GM12878 (cell line): ENCODE data around the gene TFCP2. TPM values are rescaled to one million over a fixed set of nuclear protein-coding genes. Genes with fewer than 3 reads are reported as not detected.
A peak's percentile ranks its signal among the peaks of the same experiment; 100 is the strongest.

Experiments used
- ASH2L ChIP-seq: fragments of 300-600, 200-600 bp; sonication (generic); IDR thresholded peaks from 2 replicates; pipeline ENCODE4 v1.6.1; 2017; ENCODE audit warnings: low read depth, mild to moderate bottlenecking, borderline replicate concordance
- BHLHE40 ChIP-seq, 2 experiments: fragments of 450-650 bp in 1 of 2; IDR thresholded peaks; 2 replicates each; pipeline ENCODE4 v1.6.1; 2011 to 2017; ENCODE audit warnings: low read depth in 2 of 2, borderline replicate concordance in 1 of 2, improper control_type of control experiment in 1 of 2, low read length in 1 of 2, mild to moderate bottlenecking in 1 of 2
- CREM ChIP-seq: IDR thresholded peaks from 2 replicates; pipeline ENCODE4 v1.6.1; 2014; ENCODE audit warnings: antibody characterized with exemption, low read depth
- EZH2 ChIP-seq: IDR thresholded peaks from 2 replicates; pipeline ENCODE4 v1.6.1; 2012; ENCODE audit warnings: low read depth, mild to moderate bottlenecking, control low read depth, inconsistent platforms, low read length, borderline replicate concordance; ENCODE audit not compliant: control insufficient read depth
- FOXK2 ChIP-seq: fragments of 450-650 bp; IDR thresholded peaks from 2 replicates; pipeline ENCODE4 v1.6.1; 2017; ENCODE audit warnings: mild to moderate bottlenecking, moderate library complexity
- FOXM1 ChIP-seq: IDR thresholded peaks from 2 replicates; pipeline ENCODE4 v1.6.1; 2012; ENCODE audit warnings: low read depth, mild to moderate bottlenecking, inconsistent platforms, low read length, moderate library complexity
- KDM1A ChIP-seq: fragments of 200-600 bp; sonication (generic); IDR thresholded peaks from 2 replicates; pipeline ENCODE4 v1.6.1; 2016; ENCODE audit warnings: borderline replicate concordance
- MYB ChIP-seq: fragments of 150-350 bp; IDR thresholded peaks from 2 replicates; pipeline ENCODE4 v1.6.1; 2014; ENCODE audit warnings: mild to moderate bottlenecking, low read depth, low read length, borderline replicate concordance
- MYC ChIP-seq: IDR thresholded peaks from 2 replicates; pipeline ENCODE4 v1.6.1; 2011; ENCODE audit warnings: mild to moderate bottlenecking, low read length, moderate library complexity, inconsistent platforms; ENCODE audit not compliant: insufficient read depth, insufficient replicate concordance, insufficient read length, severe bottlenecking
- NBN ChIP-seq: fragments of 450-650 bp; IDR thresholded peaks from 2 replicates; pipeline ENCODE4 v1.6.1; 2016
- POLR2A ChIP-seq: IDR thresholded peaks from 2 replicates; pipeline ENCODE4 v1.6.1; 2011; ENCODE audit warnings: low read depth, mild to moderate bottlenecking, low read length
- RFX5 ChIP-seq: IDR thresholded peaks from 2 replicates; pipeline ENCODE4 v1.6.1; 2011; ENCODE audit warnings: low read depth, low read length, improper control_type of control experiment
- SMARCA5 ChIP-seq: fragments of 450-650 bp; IDR thresholded peaks from 2 replicates; pipeline ENCODE4 v1.6.1; 2017; ENCODE audit warnings: mild to moderate bottlenecking
- SREBF2 ChIP-seq: IDR thresholded peaks from 2 replicates; pipeline ENCODE4 v1.6.1; 2012; ENCODE audit warnings: mild to moderate bottlenecking, low read length
- TAF1 ChIP-seq: IDR thresholded peaks from 2 replicates; pipeline ENCODE4 v1.6.1; 2011; ENCODE audit warnings: mild to moderate bottlenecking, low read depth, low read length, borderline replicate concordance
- TARDBP ChIP-seq: IDR thresholded peaks from 2 replicates; pipeline ENCODE4 v1.6.1; 2016; ENCODE audit warnings: borderline replicate concordance
- WRNIP1 ChIP-seq: IDR thresholded peaks from 2 replicates; pipeline ENCODE4 v1.6.1; 2011; ENCODE audit warnings: low read depth, low read length, improper control_type of control experiment, borderline replicate concordance
- YY1 ChIP-seq: IDR thresholded peaks from 2 replicates; pipeline ENCODE4 v1.6.1; 2011; ENCODE audit warnings: low read depth, mild to moderate bottlenecking, low read length
- polyA plus RNA-seq, 11 experiments: library from polyadenylated mRNA; depleted of rRNA in 4 of 11; unstranded in 6 of 11; stranded (reverse) in 5 of 11; fragments of >200 nt; fragmentation: Nextera tagmentation in 4 of 11; fragmentation: Illumina TruSeq in 1 of 11; extraction: Ambion mirVana in 4 of 11; extraction: Trizol in 1 of 11; gene quantifications; 1 replicate in 1 of 11; 2 replicates in 10 of 11; pipeline versions ENCODE4 v1.2.1 to v1.2.3, GENCODE V29; 2011 to 2016; ENCODE audit warnings: inconsistent platforms in 2 of 11, missing spikeins in 2 of 11, low read depth in 1 of 11
- total RNA-seq, 4 experiments: library from RNA; depleted of rRNA in 3 of 4; stranded (reverse); fragments of >200 nt in 3 of 4; fragmentation: Illumina TruSeq in 1 of 4; extraction: Trizol in 1 of 4; gene quantifications; 2 replicates each; pipeline versions ENCODE4 v1.2.1 to v1.2.3, GENCODE V29; 2013 to 2021
- TF ChIP-seq, protein P1 (sequence below): fragments of 450-650 bp; IDR thresholded peaks from 2 replicates; pipeline ENCODE4 v1.6.1; 2014; ENCODE audit warnings: mild to moderate bottlenecking
- TF ChIP-seq, protein P2 (sequence below): IDR thresholded peaks from 2 replicates; pipeline ENCODE4 v1.6.1; 2012; ENCODE audit warnings: low read depth, low read length, improper control_type of control experiment
- TF ChIP-seq, protein P3 (sequence below): IDR thresholded peaks from 2 replicates; pipeline ENCODE4 v1.6.1; 2011; ENCODE audit warnings: borderline replicate concordance, low read depth, mild to moderate bottlenecking, moderate library complexity, mixed read lengths, low read length; ENCODE audit not compliant: insufficient read depth; ENCODE audit errors: extremely low read length
- TF ChIP-seq, protein P4 (sequence below): fragments of 450-650 bp; IDR thresholded peaks from 2 replicates; pipeline ENCODE4 v1.6.1; 2017; ENCODE audit warnings: antibody characterized with exemption, mild to moderate bottlenecking, moderate library complexity
- TF ChIP-seq, protein P5 (sequence below): IDR thresholded peaks from 2 replicates; pipeline ENCODE4 v1.6.1; 2011; ENCODE audit warnings: borderline replicate concordance, low read depth, mild to moderate bottlenecking, moderate library complexity, low read length; ENCODE audit not compliant: insufficient read depth, poor library complexity, severe bottlenecking

Gene TFCP2
- total and polyA plus RNA-seq, 10 of the 15 experiments (the other 5 are each of a cell fraction or from before 2014, with no cell fraction given), result 5.8 to 29.7 (median 14.2) TPM

DNA sequence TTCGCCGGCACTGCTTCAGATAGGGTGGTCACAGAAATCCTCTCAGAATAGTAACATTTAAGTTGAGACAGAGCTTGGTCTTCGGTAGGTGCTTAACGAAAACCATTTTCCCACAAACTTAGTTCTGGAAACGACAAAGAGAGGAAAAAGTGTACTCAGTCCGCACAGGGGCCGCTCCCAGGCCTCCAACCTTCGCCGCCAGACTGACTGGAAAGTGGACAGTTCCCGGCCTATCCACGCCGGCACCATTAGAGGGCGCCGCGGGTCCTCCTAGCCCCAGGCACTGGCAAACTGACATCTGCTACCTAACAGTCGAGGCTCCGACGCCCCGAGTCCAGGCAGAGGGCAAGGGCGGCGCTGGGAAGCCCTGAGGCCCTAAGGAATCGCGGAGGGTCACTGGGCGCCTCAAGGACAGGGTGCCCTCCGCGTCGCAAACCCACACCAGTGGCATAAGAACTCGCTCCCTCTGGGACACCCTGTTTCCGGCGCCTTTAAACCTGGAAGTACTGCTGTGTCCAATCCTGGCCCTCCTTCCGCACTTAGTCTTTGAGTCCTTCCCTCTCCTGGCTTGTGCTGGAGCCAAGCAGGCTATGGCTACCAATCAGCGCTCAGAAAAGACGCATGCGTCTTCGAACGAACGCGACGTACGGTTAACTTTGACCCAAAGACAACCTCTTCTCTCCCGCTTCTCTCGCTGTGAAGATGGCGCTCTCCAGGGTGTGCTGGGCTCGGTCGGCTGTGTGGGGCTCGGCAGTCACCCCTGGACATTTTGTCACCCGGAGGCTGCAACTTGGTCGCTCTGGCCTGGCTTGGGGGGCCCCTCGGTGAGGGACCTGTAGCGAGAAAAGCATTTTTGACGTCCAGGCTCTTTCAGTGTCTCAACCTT, 125.0 kb downstream of the TFCP2 start, which contains the start of gene LETMD1 (continued):
- TF ChIP-seq, protein P1, sequence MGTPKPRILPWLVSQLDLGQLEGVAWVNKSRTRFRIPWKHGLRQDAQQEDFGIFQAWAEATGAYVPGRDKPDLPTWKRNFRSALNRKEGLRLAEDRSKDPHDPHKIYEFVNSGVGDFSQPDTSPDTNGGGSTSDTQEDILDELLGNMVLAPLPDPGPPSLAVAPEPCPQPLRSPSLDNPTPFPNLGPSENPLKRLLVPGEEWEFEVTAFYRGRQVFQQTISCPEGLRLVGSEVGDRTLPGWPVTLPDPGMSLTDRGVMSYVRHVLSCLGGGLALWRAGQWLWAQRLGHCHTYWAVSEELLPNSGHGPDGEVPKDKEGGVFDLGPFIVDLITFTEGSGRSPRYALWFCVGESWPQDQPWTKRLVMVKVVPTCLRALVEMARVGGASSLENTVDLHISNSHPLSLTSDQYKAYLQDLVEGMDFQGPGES, result peak; percentile 14; the same call in 1 of the 2 replicates
- TF ChIP-seq SREBF2, result no peak
- peak; percentile 95 for TF ChIP-seq POLR2A
- no peak for TF ChIP-seq EZH2
- peak; percentile 92; the same call in 1 of the 2 replicates for TF ChIP-seq TAF1
- peak; percentile 4 for TF ChIP-seq CREM
- TF ChIP-seq YY1, result peak; percentile 95
- 0 out of 2 replicates have a peak, but pooled peaks have one; percentile 37 for TF ChIP-seq ASH2L
- peak; percentile 34 for TF ChIP-seq MYC
- TF ChIP-seq FOXK2, result no peak
- TF ChIP-seq BHLHE40 (IDR thresholded peaks at IDR 0.05; ENCODE audit: borderline replicate concordance in 1 of 2, low read depth in 2 of 2, low read length in 1 of 2), result peak; percentile 41 to 47; a peak in 1 of 4 replicates
- peak; percentile 90 for TF ChIP-seq SMARCA5
- TF ChIP-seq, protein P2, sequence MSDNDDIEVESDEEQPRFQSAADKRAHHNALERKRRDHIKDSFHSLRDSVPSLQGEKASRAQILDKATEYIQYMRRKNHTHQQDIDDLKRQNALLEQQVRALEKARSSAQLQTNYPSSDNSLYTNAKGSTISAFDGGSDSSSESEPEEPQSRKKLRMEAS, result peak; percentile 71; the same call in 1 of the 2 replicates
- TF ChIP-seq TARDBP, result no peak
- TF ChIP-seq, protein P3, sequence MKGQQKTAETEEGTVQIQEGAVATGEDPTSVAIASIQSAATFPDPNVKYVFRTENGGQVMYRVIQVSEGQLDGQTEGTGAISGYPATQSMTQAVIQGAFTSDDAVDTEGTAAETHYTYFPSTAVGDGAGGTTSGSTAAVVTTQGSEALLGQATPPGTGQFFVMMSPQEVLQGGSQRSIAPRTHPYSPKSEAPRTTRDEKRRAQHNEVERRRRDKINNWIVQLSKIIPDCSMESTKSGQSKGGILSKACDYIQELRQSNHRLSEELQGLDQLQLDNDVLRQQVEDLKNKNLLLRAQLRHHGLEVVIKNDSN, result no peak
- TF ChIP-seq, protein P4, sequence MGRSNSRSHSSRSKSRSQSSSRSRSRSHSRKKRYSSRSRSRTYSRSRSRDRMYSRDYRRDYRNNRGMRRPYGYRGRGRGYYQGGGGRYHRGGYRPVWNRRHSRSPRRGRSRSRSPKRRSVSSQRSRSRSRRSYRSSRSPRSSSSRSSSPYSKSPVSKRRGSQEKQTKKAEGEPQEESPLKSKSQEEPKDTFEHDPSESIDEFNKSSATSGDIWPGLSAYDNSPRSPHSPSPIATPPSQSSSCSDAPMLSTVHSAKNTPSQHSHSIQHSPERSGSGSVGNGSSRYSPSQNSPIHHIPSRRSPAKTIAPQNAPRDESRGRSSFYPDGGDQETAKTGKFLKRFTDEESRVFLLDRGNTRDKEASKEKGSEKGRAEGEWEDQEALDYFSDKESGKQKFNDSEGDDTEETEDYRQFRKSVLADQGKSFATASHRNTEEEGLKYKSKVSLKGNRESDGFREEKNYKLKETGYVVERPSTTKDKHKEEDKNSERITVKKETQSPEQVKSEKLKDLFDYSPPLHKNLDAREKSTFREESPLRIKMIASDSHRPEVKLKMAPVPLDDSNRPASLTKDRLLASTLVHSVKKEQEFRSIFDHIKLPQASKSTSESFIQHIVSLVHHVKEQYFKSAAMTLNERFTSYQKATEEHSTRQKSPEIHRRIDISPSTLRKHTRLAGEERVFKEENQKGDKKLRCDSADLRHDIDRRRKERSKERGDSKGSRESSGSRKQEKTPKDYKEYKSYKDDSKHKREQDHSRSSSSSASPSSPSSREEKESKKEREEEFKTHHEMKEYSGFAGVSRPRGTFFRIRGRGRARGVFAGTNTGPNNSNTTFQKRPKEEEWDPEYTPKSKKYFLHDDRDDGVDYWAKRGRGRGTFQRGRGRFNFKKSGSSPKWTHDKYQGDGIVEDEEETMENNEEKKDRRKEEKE, result no peak
- TF ChIP-seq, protein P5, sequence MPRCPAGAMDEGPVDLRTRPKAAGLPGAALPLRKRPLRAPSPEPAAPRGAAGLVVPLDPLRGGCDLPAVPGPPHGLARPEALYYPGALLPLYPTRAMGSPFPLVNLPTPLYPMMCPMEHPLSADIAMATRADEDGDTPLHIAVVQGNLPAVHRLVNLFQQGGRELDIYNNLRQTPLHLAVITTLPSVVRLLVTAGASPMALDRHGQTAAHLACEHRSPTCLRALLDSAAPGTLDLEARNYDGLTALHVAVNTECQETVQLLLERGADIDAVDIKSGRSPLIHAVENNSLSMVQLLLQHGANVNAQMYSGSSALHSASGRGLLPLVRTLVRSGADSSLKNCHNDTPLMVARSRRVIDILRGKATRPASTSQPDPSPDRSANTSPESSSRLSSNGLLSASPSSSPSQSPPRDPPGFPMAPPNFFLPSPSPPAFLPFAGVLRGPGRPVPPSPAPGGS, result no peak
- TF ChIP-seq FOXM1, result no peak
- TF ChIP-seq KDM1A, result no peak
- peak; percentile 92 for TF ChIP-seq NBN
- no peak for TF ChIP-seq WRNIP1
- TF ChIP-seq RFX5, result 0 out of 2 replicates have a peak, but pooled peaks have one; percentile 56
- TF ChIP-seq MYB, result no peak
